A549 (cell line): Measurements from ENCODE around the gene PCED1B. TPM values are rescaled to one million over a fixed set of nuclear protein-coding genes. Genes with fewer than 3 reads are reported as not detected.

Experiments
- ATAC-seq, 2 experiments: fragments of 200-7000 bp in 1 of 2; fragments of >200 bp in 1 of 2; cut with Nextera tagmentation in 1 of 2; cut with Tn5 transposase in 1 of 2; 3 replicates each; pipeline versions ENCODE4 v1.8.0 to v1.9.1; 2018 to 2020; ENCODE audit warnings: mild to moderate bottlenecking in 1 of 2, moderate library complexity in 1 of 2
- CTCF ChIA-PET: fragments of 300-600 bp; sonication (Branson Sonifier 250); formaldehyde crosslinking; extraction: SDS; loops from one replicate; lab custom pipeline; 2021; ENCODE audit warnings: antibody characterized with exemption, inconsistent platforms; lab: Yijun Ruan, JAX
- POLR2A ChIA-PET: fragments of 350-600 bp; formaldehyde crosslinking; extraction: SDS; loops from one replicate; lab custom pipeline; 2021; ENCODE audit warnings: antibody characterized with exemption, inconsistent platforms; lab: Yijun Ruan, JAX
- DNase-seq, 2 experiments: peaks; one replicate each; pipeline versions ENCODE4 v3.0.0 to v3.0.0-alpha.2; 2011 to 2016; ENCODE audit warnings: low read depth in 1 of 2, low spot score in 1 of 2
- FAIRE-seq: peaks from 2 replicates; lab custom pipeline; 2011; peaks lifted over from hg19 to GRCh38; lab: Jason Lieb, UNC
- H3K27ac ChIP-seq, 2 experiments: fragments of >200 bp; sonication (Bioruptor Twin); formaldehyde crosslinking; 3 replicates each; pipeline ENCODE4 v1.5.1; 2016 to 2017
- H3K4me1 ChIP-seq: fragments of >200 bp; sonication (Bioruptor Twin); formaldehyde crosslinking; 3 replicates; pipeline ENCODE4 v1.6.1; 2016
- H3K4me2 ChIP-seq: fragments of >200 bp; sonication (Bioruptor Twin); formaldehyde crosslinking; 3 replicates; pipeline ENCODE4 v1.6.1; 2016
- H3K4me3 ChIP-seq: fragments of >200 bp; sonication (Bioruptor Twin); formaldehyde crosslinking; 3 replicates; pipeline ENCODE4 v1.5.1; 2016
- H3K9me3 ChIP-seq: fragments of >200 bp; sonication (Bioruptor Twin); formaldehyde crosslinking; 3 replicates; pipeline ENCODE4 v1.6.1; 2016
- ATOH8 ChIP-seq: fragments of 250-450 bp; sonication (Bioruptor Pico); IDR thresholded peaks from 2 replicates; pipeline ENCODE4 v1.5.0; 2020; ENCODE audit warnings: low read depth, mild to moderate bottlenecking, moderate library complexity
- BHLHE40 ChIP-seq: IDR thresholded peaks from 2 replicates; pipeline ENCODE4 v1.6.1; 2012; ENCODE audit warnings: low read depth, low read length, inconsistent platforms
- CBX2 ChIP-seq: fragments of 200-600 bp; sonication (generic); IDR thresholded peaks from 2 replicates; pipeline ENCODE4 v1.6.1; 2016; ENCODE audit warnings: low read depth, mild to moderate bottlenecking, borderline replicate concordance
- CBX8 ChIP-seq: fragments of 200-600 bp; sonication (generic); IDR thresholded peaks from 2 replicates; pipeline ENCODE4 v1.6.1; 2016
- CEBPB ChIP-seq, 2 experiments: fragments of >200 bp in 1 of 2; sonication (Bioruptor Twin) in 1 of 2; formaldehyde crosslinking in 1 of 2; IDR thresholded peaks; 2 replicates each; pipeline ENCODE4 v1.6.1; 2012 to 2016
- CTCF ChIP-seq: fragments of >200 bp; sonication (Bioruptor Twin); formaldehyde crosslinking; IDR thresholded peaks from 3 replicates; pipeline ENCODE4 v1.5.1; 2016
- E2F6 ChIP-seq: IDR thresholded peaks from 2 replicates; pipeline ENCODE4 v1.6.1; 2012; ENCODE audit warnings: low read depth, borderline replicate concordance
- EHF ChIP-seq: fragments of 250-450 bp; sonication (Bioruptor Pico); IDR thresholded peaks from 2 replicates; pipeline ENCODE4 v1.5.0; 2020; ENCODE audit warnings: mild to moderate bottlenecking
- EP300 ChIP-seq, 2 experiments: fragments of >200 bp; sonication (Bioruptor Twin); formaldehyde crosslinking; IDR thresholded peaks; 2 replicates in 1 of 2; 3 replicates in 1 of 2; pipeline ENCODE4 v1.6.1; 2016 to 2017
- GATA3 ChIP-seq: IDR thresholded peaks from 2 replicates; pipeline ENCODE4 v1.6.1; 2012; ENCODE audit warnings: borderline replicate concordance
- HEYL ChIP-seq: fragments of 250-450 bp; sonication (Bioruptor Pico); IDR thresholded peaks from 2 replicates; pipeline ENCODE4 v1.8.0; 2021; ENCODE audit warnings: mild to moderate bottlenecking, moderate library complexity
- JUN ChIP-seq, 2 experiments: fragments of >200 bp; sonication (Bioruptor Twin); formaldehyde crosslinking; IDR thresholded peaks; 2 replicates in 1 of 2; 3 replicates in 1 of 2; pipeline ENCODE4 v1.6.1; 2016 to 2017
- KDM1A ChIP-seq: fragments of 200-600 bp; sonication (generic); IDR thresholded peaks from 2 replicates; pipeline ENCODE4 v1.6.1; 2016; ENCODE audit warnings: low read depth, mild to moderate bottlenecking
- KDM5A ChIP-seq: fragments of 200-600 bp; sonication (generic); IDR thresholded peaks from 2 replicates; pipeline ENCODE4 v1.6.1; 2016; ENCODE audit warnings: antibody characterized with exemption, mild to moderate bottlenecking
- MAFK ChIP-seq: fragments of 450-650 bp; IDR thresholded peaks from 2 replicates; pipeline ENCODE4 v1.6.1; 2014; ENCODE audit not compliant: partially characterized antibody
- MAX ChIP-seq: IDR thresholded peaks from 2 replicates; pipeline ENCODE4 v1.6.1; 2012
- MAZ ChIP-seq: fragments of 150-350 bp; IDR thresholded peaks from 2 replicates; pipeline ENCODE4 v1.6.1; 2014; ENCODE audit warnings: antibody characterized with exemption, low read depth, low read length, borderline replicate concordance
- MYC ChIP-seq: IDR thresholded peaks from 2 replicates; pipeline ENCODE4 v1.6.1; 2012; ENCODE audit warnings: mild to moderate bottlenecking, inconsistent platforms, low read length, improper control_type of control experiment, borderline replicate concordance
- NFE2L2 ChIP-seq: fragments of 150-350 bp; conservative IDR thresholded peaks from 2 replicates; pipeline ENCODE4 v1.6.1; 2014; ENCODE audit warnings: low read length
- POLR2A ChIP-seq: IDR thresholded peaks from 2 replicates; pipeline ENCODE4 v1.6.1; 2012; ENCODE audit warnings: mild to moderate bottlenecking, low read length
- POLR2AphosphoS2 ChIP-seq: conservative IDR thresholded peaks from 2 replicates; pipeline ENCODE4 v1.6.1; 2012; ENCODE audit warnings: low read length, improper control_type of control experiment, inconsistent platforms
- RAD21 ChIP-seq, 2 experiments: fragments of >200 bp in 1 of 2; sonication (Bioruptor Twin) in 1 of 2; formaldehyde crosslinking in 1 of 2; IDR thresholded peaks in 1 of 2; conservative IDR thresholded peaks in 1 of 2; 2 replicates in 1 of 2; 3 replicates in 1 of 2; pipeline ENCODE4 v1.6.1; 2012 to 2018; ENCODE audit warnings: inconsistent platforms in 1 of 2
- SMC3 ChIP-seq: fragments of >200 bp; sonication (Bioruptor Twin); formaldehyde crosslinking; IDR thresholded peaks from 3 replicates; pipeline ENCODE4 v1.6.1; 2018; ENCODE audit warnings: inconsistent platforms
- USF2 ChIP-seq: fragments of 450-650 bp; IDR thresholded peaks from 2 replicates; pipeline ENCODE4 v1.6.1; 2014; ENCODE audit warnings: antibody characterized with exemption
- ZC3H11A ChIP-seq: fragments of 450-650 bp; IDR thresholded peaks from 2 replicates; pipeline ENCODE4 v1.6.1; 2014; ENCODE audit warnings: antibody characterized with exemption, mild to moderate bottlenecking
- ZFP36 ChIP-seq: fragments of 450-650 bp; IDR thresholded peaks from 2 replicates; pipeline ENCODE4 v1.6.1; 2014; ENCODE audit warnings: borderline replicate concordance; ENCODE audit not compliant: partially characterized antibody
- ZNF302 ChIP-seq: fragments of 250-450 bp; sonication (Bioruptor Pico); IDR thresholded peaks from 2 replicates; pipeline ENCODE4 v1.9.0; 2021; ENCODE audit warnings: inconsistent platforms, mild to moderate bottlenecking, moderate library complexity
- ZSCAN20 ChIP-seq: fragments of 250-450 bp; sonication (Bioruptor Pico); IDR thresholded peaks from 2 replicates; pipeline ENCODE4 v1.8.0; 2022; ENCODE audit warnings: mild to moderate bottlenecking, moderate library complexity
- WGBS: methylation state at CpG from one replicate; pipeline ENCODE4 v1.1.6; 2017; ENCODE audit errors: missing lambda C conversion rate; 5-methylcytosine and 5-hydroxymethylcytosine counted together
- polyA plus RNA-seq, 4 experiments: library from polyadenylated mRNA; depleted of rRNA in 3 of 4; stranded (reverse); fragments of >200 nt; fragmentation: RNase III in 1 of 4; extraction: RNeasy Plus Mini Kit Qiagen cat#74134 plus additional on column Dnase treatment in 1 of 4; gene quantifications; 2 replicates in 3 of 4; 3 replicates in 1 of 4; pipeline ENCODE4 v1.2.3, GENCODE V29; 2011 to 2017

The PCED1B gene
- polyA plus RNA-seq, 2 of the 4 experiments (the other 2 are of a cell fraction), result 74.6 to 108 TPM

- FAIRE-seq (no peak), ATAC-seq (no peak)
- H3K4me2 ChIP-seq, result no peak overlapping the region
- no peaks in the 10 kb centered on the region for H3K4me1 ChIP-seq
- WGBS, result 48% methylated on average over 2 of the region's 2 CpGs
- peaks cover 17% of the 10 kb centered on the region; the same call in 2 of the 3 replicates for H3K9me3 ChIP-seq
- POLR2A ChIA-PET, result no interaction called here
- TF ChIP-seq CEBPB (IDR thresholded peaks at IDR 0.05) (no peak), ZC3H11A (no peak), GATA3 (no peak), SMC3 (no peak), BHLHE40 (no peak), POLR2AphosphoS2 (no peak), RAD21 (conservative IDR thresholded peaks at IDR 0.05 in 1 of 2, IDR thresholded peaks at IDR 0.05 in 1 of 2) (no peak), E2F6 (no peak), EP300 (IDR thresholded peaks at IDR 0.05) (no peak), CBX2 (no peak), HEYL (CRISPR knock-in tag) (no peak), JUN (IDR thresholded peaks at IDR 0.05) (no peak), ZSCAN20 (no peak), MAZ (no peak), KDM1A (no peak), MAX (no peak), CTCF (no peak), ATOH8 (CRISPR knock-in tag) (no peak)
- TF ChIP-seq, all 56 proteins: peak for 0
- CTCF ChIA-PET, result interaction anchor here (1.4 to 4.4 kb wide), 2 partner anchors 12 to 18 kb away, joined by 3 to 25 read pairs; no protein-coding TSS in a partner anchor
- no peak for DNase-seq
- no peak overlapping the region for H3K27ac ChIP-seq
- no peak overlapping the region for H3K4me3 ChIP-seq
Measured at GRCh38 chr12:47052274-47052673, 27.1 kb upstream of the PCED1B start.

GRCh38 chr12:47053961-47054360 is 25.5 kb upstream of the PCED1B start:
- FAIRE-seq, result no peak
- CTCF ChIA-PET, result interaction anchor here (0.8 to 4.4 kb wide), 3 partner anchors 16 to 929 kb away, joined by 3 to 25 read pairs (median 3); no protein-coding TSS in a partner anchor
- POLR2A ChIA-PET, result interaction anchor here (0.5 kb wide), 1 partner anchor 20 kb away, joined by 4 read pairs; no protein-coding TSS in a partner anchor
- no peak for TF ChIP-seq CBX2
- no peak for TF ChIP-seq MAFK
- TF ChIP-seq KDM5A, result no peak
- no peaks in the 10 kb centered on the region for H3K4me1 ChIP-seq
- no peak overlapping the region for H3K4me2 ChIP-seq
- no peak overlapping the region for H3K4me3 ChIP-seq
- H3K27ac ChIP-seq, result no peak overlapping the region
- DNase-seq, result no peak
- no peak for ATAC-seq
- peaks cover 17% of the 10 kb centered on the region; the same call in 2 of the 3 replicates for H3K9me3 ChIP-seq

GRCh38 chr12:47054659-47055058 is 24.8 kb upstream of the PCED1B start:
- ChIA-PET CTCF (interaction anchor here (0.8 to 4.4 kb wide), 3 partner anchors 15 to 930 kb away, joined by 3 to 25 read pairs (median 3); no protein-coding TSS in a partner anchor), POLR2A (no interaction called here)
- TF ChIP-seq POLR2A, result no peak
- TF ChIP-seq EP300 (IDR thresholded peaks at IDR 0.05), result no peak
- no peak for TF ChIP-seq CBX8
- TF ChIP-seq ZFP36, result no peak
- no peak for TF ChIP-seq USF2
- no peak for TF ChIP-seq ATOH8 (CRISPR knock-in tag)
- TF ChIP-seq EHF (CRISPR knock-in tag), result no peak
- no peak for TF ChIP-seq HEYL (CRISPR knock-in tag)
- TF ChIP-seq NFE2L2, result no peak
- TF ChIP-seq E2F6, result no peak
- no peak for TF ChIP-seq MAFK
- TF ChIP-seq ZNF302, result no peak
- TF ChIP-seq MYC, result no peak
- no peak for TF ChIP-seq ZSCAN20

More at GRCh38 chr12:47054659-47055058, 24.8 kb upstream of the PCED1B start:
- DNase-seq (no peak), ATAC-seq (no peak), FAIRE-seq (no peak)
- peaks cover 17% of the 10 kb centered on the region; the same call in 2 of the 3 replicates for H3K9me3 ChIP-seq
- H3K4me2 ChIP-seq, result no peak overlapping the region
- 87% methylated on average over 4 of the region's 4 CpGs for WGBS
- no peak overlapping the region for H3K4me3 ChIP-seq
- H3K27ac ChIP-seq, result no peak overlapping the region
- H3K4me1 ChIP-seq, result no peaks in the 10 kb centered on the region
